HG02571 (cell line): Measurements from ENCODE around the gene GPRIN3.
"Not testable (repeated sequence)": the region's sequence is repeated elsewhere in the genome, so short reads cannot be mapped to it uniquely, and the experiment has no call there.

Experiments
- ATAC-seq: cut with Tn5 transposase; IDR thresholded peaks from one replicate; pipeline ENCODE4 v1.9.1; 2021; ENCODE audit warnings: mild to moderate bottlenecking, moderate library complexity; ENCODE audit not compliant: unreplicated experiment

GPRIN3 gene

DNA sequence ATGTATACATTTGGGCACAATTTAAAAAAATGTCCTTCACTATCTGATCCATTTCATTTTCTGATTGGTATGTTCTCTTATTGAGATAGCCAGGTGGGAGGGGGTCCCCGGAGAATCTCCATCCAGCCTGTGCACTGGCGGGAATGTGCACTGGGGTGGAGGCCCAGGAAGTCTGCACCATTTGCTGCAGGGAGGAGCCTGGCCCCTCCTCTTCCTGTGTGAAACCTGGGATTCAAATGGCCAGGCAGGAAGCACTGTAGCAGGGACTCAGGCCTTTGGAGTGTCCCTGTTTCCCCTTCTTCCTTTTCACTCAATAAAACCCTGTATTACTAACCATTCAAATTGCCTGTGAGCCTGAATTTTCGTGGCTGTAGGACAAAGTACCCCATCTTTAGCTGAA, 44.3 kb downstream of the GPRIN3 start:
- ATAC-seq, result no peak

DNA sequence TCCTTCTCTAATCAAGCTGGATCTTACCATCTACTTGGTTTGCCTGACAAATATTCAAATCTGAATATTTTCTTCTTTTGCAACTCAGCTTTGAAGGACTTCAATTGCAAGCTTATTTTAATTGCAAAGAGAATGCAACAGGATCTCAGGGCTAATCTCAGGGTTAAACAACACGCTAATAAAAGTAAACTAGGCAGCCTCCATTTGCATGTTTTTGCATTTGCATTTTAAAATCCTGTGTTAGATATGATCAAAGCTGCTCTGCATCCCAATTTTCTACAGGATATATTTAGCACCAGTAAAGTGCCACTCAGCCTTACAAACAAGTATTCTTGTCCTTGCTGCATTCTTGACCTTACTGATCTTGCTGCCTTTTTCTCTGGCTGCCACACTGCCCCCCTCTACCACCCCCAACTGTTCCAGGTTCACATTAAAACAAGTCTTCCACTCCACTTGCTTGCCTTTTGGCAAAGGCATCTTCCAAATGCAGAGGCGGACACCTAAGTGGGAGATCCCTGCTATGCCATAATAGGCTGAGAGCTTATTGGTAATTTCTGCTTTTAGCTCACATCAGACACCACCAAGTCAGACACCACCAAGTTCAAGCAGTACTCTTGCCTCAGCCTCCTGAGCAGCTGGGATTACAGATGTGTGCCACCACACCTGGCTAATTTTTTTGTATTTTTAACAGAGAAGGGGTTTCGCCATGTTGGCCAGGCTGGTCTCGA, 48.1 kb downstream of the GPRIN3 start:
- no peak for ATAC-seq

DNA sequence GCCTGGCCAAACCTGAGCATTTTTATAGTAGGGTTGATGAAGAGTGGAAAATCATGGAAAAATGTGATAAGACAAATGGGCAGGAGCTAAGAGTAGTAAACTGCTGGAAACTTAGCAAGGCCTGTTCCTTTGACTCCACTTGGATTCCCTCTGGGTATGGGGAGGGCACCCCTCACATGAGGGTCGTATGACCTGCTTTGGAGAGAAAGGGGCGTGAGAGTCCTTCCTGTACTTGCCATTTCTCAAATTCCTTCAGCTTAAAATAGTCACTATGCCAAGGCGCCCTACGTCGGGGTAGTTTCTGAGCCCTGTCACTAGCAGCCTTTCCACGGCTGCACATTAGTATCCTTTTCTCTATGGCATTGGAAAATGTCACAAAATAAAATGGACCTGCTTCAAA, 49.1 kb downstream of the GPRIN3 start:
- ATAC-seq, result no peak

- ATAC-seq, result no peak
These were observed 50.2 kb downstream of the GPRIN3 start for GRCh38 chr4:89257376-89257775.

DNA sequence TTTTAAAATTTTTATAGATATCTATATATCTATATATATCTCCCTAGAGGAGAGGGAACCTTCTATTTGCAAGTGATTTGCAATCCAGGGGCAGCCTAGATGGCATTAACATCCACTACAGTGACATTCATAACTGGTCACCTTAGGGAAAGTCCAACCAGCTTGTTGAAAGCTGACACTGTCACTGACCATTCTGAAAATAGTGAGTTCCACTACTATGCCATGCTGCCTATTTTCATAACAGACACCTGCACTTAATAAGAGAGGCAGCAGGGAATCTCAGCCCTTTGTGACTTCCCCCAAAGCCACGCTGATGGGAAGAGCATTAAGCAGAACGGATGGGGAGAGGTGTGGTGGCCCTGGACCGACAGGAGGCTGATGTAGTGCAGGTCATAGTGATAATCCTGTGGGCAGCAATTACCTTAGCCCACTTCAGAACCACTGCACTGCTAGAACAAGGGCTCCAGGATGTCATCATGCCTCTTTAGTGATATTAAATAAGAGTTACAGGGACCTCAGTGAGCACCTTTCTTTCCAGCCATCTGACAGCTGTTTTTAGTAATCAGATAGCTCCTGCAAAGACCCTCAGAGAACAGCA, 51.3 kb downstream of the GPRIN3 start:
- ATAC-seq, result no peak

GRCh38 chr4:89254847-89255246, 52.8 kb downstream of the GPRIN3 start:
- peak; percentile 48 for ATAC-seq

DNA sequence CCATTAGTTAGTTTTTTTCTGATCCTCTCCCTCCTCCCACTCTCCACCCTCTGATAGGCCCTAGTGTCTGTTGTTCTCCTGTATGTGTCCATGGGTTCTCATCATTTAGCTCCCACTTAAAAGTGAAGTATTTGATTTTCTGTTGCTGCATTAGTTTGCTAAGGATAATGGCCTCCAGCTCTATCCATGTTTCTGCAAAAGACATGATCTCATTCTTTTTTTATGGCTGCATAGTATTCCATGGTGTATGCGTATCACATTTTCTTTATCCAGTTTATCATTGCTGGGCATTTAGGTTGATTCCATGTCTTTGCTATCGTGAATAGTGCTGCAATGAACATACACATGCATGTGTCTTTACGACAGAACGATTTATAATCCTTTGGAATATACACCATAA, 53.3 kb downstream of the GPRIN3 start:
- not testable (repeated sequence) for ATAC-seq

- ATAC-seq, result no peak
These were observed 53.7 kb downstream of the GPRIN3 start for GRCh38 chr4:89253935-89254334.

GRCh38 chr4:89253311-89253710, 54.3 kb downstream of the GPRIN3 start:
- no peak for ATAC-seq

- ATAC-seq, result no peak
These were observed 56.2 kb downstream of the GPRIN3 start for GRCh38 chr4:89251396-89251795.

- no peak for ATAC-seq
These were observed 57.8 kb downstream of the GPRIN3 start for GRCh38 chr4:89249716-89250361.

GRCh38 chr4:89249313-89249712, 58.3 kb downstream of the GPRIN3 start:
- no peak for ATAC-seq

DNA sequence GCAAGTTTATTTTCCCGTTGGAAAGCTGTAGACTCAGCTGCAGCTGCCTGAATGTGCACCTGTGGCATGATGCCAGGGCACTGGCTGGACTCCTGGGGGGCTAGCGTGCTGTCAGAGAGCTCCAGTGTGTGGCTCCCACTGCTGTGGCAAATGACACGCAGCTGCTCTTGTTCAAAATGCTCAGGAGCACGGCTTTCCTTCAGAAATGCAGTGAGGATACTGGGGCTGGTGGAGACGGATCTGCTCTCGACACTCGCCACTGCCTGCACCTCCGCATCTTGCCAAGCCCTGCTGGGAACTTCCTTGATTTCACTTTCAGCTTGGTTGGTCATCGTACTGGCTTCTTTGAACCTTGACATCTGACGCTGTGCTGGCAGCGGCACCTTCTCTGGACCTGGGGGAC, 58.7 kb downstream of the GPRIN3 start:
- ATAC-seq, result no peak

GRCh38 chr4:89247951-89248350, 59.6 kb downstream of the GPRIN3 start:
- no peak for ATAC-seq

- ATAC-seq, result no peak
These were observed 62.1 kb downstream of the GPRIN3 start for GRCh38 chr4:89245459-89245858.

DNA sequence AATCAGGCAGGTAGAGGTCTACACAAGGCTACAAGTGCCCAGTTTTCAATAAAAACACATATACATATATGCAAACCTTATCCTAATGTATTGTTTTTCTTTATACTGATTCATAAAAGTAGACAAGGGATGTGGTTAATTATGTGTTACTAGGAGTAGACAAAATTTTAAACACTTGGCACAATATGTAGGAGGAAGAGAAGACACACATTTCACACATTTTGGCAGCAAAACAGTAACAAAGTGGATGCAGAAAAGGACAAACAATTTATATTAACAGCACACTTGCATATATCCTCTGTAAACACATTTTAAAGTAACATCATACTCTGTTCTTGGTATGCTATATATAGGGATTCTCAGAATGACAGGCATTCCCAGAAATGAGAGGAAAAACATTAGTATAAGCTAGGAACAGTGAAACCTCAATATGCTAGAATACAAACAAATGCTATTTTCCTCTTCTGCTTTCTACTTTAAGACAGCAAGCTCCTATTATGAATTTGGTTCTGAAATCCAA, 63.8 kb downstream of the GPRIN3 start:
- ATAC-seq, result no peak

DNA sequence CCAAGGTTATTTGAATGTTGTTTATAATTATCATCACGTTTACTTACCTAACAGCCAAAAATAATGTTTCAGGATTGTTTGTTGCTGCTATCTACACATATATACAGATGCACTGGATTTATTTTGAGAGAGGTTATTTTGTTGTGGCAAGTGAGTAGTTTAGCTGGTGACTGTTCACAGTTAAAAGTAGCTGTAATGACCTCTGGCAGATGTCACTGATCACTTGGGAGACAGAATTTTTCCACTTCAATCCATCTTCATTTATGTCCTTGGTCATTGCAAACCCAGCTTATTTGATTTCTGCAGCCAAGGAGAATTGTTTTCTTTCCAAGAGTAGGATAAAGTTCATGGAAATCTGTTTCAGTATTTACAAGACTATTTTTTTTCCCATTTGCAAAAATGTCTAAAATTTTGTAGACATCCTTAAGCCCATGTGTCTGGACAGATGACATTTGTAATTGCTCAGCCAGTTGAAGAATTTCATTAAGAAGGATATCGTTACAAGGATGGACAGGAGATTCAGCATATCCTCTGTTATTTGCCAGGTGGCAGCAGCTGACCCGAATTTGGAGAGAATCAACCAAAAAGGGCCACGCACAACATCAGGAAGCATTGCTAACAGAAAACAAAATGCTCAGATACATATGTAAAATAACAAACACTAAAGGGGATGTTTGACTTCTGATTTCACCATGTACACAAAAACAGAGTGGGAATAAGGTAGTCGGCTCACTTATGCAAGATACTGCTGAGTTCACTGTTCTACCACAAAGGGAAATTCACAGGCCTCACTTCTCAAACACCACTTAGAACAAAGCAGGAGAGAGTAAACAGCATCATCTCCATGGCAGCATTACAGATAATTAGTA, 64.5 kb downstream of the GPRIN3 start:
- ATAC-seq, result no peak

GRCh38 chr4:89242216-89242615, 65.4 kb downstream of the GPRIN3 start:
- ATAC-seq, result no peak

GRCh38 chr4:89230271-89230670, 77.3 kb downstream of the GPRIN3 start:
- no peak for ATAC-seq

DNA sequence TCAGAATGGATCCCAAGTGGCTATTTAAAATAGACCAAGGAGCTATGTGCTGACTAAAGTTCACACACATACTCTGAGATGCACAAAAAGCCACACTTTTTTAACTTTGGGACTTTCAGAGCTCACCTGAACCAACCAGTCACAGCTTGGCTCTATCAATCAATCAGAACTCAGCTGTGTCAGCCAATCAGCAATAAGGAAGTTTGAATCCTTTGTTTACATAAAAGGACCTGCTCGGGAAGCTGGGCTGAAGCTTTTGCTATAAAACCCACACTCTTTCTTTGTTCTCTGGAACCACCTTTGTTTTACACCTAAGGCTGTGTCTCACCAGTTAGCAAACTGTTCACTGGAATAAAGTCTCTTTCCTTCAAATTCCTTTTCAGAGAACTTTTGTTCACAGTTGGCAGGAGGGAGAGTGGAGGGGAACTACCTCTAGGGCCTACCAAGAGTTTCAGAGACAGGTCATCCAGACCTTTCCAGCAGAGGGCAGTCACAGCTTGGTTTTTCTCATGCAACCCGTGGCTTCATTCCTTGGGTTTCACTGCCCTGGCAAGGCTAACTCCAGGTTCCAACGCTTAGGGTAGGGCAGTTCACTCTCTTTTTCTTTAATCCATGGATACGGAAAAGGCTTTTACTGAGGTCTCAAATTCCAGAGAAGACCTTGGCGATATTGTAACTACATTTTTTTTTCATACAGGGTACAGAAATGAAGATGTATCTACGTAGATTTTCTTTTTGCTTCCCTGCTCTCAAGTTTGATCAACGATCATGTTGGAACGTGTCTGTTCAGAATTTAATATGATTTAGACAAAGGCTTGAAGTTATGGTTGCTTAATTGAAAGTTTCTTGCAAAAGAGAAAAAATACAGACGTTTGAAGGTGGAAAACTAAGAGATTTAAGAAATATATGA, 80.7 kb downstream of the GPRIN3 start:
- peak; percentile 97 for ATAC-seq
